GF-D8 (cell line): ENCODE measurements around the gene ARF3.

ENCODE experiments used
- DNase-seq: peaks from one replicate; lab custom pipeline; 2025; lab: John Stamatoyannopoulos, UW

The ARF3 gene

DNA sequence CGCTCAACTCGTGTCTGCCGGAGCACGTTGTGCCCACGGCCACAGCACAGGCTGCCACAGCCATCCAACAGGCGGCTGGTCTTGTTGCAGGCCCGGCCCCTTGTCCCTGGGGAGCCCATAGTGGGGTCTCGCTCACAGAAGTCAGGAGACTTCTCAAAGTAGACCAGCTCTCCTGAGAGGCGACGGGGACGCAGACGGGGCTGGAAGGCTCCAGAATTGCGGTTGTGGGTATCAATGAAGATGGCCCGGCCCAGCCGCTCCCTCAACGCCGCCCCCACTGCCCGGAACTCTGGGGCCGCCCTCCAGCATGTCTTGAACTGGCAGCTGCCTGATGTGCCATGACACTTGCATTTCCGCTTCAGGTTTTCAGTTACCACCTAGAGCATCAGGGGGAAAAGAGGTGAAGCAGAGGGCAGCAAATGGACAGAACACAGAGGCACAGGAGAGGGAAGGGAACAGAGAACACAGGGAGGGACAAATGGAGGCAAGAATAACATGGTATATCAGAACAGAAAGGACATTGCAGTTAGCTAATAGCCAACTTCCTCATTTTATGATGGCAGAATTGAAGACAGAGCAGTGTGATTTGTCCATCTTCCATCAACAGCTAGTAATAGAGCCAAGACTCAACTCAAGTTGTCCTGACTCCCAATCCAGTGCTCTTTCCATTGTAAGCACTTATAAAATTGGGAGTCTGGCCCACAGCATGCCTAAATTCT lies 9.0 kb upstream of the ARF3 start:
- DNase-seq, result no peak

DNA sequence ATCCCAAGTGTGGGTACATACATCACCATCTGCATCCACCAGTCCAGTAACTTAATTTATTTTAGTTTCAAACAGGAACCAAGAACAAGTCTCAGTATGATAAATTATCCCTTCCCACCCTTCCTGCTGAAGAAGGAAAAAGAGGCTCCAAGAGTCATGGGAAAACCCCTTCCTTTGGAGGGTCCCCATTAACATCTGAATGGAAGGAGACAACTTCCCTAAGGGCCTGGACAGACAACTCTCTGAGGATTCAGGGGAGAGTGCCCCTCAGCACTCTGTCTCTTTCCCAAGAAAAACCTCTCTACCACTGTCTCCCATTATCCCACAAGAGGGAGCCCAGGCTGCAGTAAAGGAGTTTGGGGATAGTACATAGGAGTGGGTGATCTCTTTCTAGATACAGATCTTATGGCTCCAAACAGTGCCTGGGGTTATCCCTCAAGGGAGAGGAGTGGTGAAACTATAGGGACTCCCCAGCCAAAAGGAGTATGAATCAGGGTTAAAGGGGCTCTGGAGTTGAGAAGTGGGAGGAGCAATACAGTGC lies 8.1 kb upstream of the ARF3 start:
- no peak for DNase-seq

DNA sequence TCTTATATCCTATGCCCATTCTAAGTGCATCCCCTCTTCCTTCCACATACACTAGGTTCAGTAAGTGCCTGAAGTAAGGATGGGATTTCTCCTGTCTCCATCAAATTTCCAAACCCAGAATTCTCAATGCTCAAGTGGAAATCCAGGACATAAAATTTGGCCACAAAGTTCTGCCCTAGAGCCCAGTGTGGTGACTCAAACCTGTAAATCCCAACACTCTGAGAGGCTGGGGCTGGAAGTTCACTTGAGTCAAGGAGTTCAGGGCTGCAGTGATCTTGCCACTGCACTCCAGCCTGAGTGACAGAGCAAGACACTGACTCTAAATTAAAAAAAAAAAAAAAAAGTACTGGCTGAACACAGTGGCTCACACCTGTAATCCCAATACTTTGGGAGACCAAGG lies 4.5 kb upstream of the ARF3 start:
- DNase-seq, result no peak

DNA sequence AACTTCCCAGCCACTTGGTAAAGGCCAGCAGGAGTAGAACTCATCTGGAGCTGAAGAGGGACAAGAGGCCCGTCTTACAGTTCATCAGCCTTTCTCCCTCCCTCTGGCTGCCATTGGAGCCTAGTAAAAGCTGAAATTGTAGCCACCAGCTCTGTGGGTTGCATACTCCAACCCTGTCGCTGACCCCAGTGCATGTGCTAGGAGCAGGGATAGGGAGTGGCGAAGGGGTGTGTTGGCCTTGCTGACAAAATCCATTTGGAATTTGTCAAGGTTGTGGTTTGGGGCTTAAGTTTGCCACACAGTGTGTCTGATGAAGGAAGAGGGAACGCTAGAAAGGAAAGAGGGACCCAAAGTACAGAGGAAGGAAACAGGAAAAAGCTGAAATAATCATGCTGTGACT lies 4.0 kb upstream of the ARF3 start:
- DNase-seq, result no peak

DNA sequence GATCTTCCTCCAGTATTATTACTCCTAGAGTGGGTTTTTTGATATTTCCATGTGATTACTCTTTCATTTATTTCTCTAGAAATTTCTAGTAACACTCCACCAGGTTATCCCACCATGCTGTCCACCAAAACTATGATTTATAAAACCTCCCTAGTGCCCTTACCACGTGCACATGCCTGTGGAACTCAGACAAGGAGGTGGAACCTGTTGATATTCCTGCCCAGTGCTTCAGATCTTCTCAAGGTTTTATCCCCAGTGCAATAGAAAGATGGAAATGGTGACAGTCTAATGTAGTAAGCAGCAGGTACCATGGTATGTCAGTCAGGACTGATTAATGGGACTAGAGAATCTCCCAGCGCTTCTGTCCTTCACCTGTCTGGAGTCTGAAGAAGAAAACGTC lies 3.5 kb upstream of the ARF3 start:
- DNase-seq, result no peak

DNA sequence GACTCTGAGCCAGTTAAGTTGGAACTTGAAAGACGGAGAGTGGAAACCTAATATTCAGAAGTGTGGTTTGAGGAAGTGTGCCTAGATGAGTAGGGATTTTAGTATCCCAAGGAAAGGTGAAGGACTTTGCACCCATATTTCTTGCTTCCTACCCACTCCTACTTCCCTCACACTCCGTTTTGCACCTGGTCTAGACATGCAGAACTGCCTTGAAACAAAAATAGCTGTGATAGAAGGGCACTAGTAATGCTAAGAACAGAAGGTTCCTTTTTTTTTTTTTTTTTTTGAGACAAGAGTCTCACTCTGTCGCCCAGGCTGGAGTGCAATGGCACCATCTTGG lies 732 bp upstream of the ARF3 start:
- no peak for DNase-seq

DNA sequence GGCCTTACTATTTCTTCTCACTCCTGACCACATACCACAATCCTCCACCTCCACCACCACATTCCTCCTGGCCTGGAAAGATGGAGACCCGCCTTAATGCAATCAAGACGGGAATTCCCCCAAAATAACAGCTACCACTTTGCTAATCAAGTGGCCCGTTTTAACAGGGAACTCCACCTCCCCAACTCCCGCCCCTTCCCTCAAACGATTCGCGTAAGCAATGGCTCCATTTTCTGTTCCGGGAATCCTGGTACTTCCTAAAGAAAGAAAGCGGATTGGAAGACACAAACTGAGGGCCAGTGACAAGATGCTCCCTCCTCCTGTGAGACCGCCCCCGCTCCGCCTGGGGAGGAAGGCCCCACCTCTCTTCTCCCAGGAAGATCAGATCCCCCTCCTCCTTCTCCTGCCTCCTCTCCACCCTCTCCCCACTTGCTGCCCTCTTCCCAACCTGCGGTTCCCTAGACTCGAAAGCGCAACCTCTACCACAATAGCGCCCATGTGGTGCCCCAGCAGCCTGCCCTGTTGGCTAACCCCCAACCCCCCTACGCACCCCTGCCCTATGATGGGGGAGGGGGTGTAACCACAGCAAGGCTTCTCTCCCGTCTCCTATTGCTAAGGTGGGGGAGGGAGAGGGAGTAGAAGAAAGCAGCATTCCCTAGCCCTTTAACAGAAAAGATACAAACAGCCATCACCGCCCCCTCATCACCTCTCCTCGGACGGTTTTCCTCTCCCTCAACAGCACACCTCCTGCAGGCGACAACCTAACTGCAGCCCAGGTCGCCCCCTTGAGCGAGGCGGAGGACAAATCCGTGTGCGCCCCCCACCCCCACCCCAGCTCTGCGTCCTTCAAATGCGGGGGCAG lies 777 bp downstream of the ARF3 start:
- peak; percentile 78 for DNase-seq

DNA sequence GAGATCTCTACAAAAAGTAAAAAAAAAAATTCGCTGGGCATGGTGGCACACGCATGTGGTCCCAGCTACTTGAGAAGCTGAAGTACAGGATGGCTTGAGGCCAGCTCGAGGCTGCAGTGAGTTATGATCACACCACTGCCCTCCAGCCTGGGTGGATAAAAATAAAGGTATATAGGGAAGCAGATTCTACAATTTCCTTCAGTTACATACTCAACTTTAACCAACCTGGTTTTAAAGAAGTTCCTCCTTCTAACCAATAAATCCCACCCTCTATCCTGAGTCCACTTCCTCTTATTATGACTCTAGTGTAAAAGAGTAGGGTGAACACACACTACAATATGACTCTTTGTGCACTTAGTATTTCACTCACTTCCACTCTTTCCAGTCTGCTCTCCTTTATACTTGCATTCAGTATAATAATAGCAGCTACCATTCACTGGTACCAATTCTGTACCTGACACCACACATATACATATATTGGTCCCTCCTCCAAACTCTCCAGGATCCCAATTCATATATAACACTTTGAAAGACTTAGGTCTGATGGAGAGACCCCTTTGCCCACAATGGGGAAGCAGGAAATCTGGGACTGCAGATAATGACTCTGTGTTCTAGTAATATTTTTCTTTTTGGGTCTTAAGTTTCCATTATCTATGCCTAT lies 2.3 kb downstream of the ARF3 start:
- peak; percentile 89 for DNase-seq

DNA sequence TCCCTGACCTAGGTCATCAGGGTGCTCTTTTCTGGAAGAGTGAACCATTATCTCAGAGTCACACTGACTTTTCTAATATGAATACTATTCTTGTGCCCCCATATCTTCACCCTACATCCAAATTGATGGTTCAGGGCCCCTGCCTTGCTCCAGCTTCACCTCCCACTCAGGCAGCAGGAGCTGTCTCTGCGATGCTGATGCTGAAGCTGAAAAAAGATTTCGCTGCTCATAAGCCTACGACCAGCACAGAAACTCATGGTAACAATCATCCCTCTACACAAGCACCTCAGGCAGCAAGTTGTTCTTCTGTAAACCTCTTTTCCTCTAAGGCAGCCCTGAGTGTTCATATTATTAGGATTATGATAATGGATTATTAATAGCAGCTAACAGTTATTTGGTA lies 3.2 kb downstream of the ARF3 start:
- no peak for DNase-seq

DNA sequence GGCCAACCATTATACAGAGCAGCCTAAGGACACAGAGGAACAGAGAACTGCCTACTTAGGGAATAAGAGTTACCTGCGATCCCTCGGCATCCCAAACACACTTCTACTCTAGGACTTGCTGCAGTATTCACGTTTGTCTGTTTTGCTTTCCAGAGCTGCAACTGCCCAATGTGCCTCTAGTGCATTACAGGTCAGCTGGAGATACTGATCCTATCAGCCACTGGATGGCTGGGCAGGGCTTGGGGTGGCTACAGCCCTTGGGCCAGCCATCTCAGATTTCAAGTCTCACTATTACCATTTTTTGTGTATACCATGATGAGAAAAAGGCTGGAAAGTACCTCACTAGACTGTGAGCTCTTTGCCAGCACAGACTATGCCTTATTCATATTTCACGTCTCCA lies 4.6 kb downstream of the ARF3 start:
- DNase-seq, result no peak

DNA sequence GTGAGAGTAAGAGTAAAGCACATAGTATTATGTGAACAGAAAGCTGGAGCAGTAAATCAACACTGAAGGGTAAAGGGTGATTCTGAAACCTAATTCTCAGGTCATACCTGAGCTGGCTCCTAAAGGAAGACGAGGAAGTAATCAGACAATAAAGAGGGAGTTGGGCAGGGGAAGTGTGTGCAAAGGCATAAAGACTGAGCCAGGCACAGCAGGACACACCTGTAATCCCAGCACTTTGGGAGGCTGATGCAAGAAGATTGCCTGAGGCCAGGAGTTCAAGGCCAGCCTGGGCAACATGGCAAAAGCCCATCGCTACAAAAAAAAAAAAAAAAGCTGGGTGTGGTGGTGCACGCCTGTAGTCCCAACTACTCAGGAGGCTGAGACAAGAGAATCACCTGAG lies 9.6 kb downstream of the ARF3 start:
- no peak for DNase-seq

DNA sequence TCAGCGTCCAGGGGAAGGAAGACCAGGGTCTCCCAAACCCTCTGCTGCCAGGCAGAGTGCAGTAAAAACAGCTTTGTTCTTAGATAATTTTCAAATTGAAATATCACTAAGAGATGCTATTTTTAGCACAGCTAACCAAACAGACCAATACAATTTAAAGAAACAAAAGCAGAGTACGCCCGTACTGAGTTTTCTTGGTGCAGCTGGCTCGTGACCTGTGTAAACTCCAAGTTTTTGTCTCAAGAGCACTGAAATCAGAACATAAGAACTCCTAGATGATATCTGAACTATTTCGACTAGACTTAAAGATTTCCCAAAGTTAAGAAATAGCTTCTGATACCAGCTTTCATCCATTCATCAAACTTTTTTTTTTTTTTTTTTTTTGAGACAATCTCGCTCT lies 10.3 kb downstream of the ARF3 start:
- no peak for DNase-seq

DNA sequence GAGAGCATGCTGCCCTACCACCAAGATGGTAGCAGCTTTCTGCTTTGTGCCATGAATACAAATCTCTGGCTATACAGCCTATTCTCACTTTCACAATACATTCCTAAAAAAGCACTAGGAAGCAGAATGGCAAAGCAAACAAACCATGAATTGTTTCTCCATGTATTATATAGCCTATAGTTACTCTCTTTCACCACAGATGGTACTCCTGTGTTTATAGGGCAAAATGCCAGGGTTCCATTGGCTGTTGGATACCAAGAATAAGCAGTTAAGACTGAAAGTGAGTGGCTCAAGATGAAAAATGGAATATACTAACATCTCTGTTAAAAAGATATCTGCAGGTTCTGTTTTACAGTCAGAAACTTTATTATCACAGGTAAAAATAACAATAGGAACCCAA lies 11.1 kb downstream of the ARF3 start:
- no peak for DNase-seq

DNA sequence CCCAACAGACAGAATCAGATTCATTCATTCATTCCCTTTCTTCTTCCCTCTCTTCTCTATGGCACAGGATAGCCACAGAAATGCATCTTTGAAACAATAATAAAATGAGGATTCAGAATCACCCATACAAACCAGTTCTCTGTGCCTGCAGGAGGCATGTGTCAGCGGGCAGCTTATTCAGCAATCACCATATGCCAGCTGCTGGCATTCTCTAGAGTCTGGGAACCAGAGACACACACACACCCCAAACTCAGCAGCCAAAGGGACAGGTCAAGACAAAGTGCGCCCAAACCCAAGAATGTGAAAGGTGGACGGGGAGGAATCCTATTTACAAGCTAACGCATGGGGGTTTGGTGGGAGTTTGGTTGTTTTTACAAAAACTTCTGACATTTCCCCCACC lies 14.1 kb downstream of the ARF3 start:
- DNase-seq, result no peak

DNA sequence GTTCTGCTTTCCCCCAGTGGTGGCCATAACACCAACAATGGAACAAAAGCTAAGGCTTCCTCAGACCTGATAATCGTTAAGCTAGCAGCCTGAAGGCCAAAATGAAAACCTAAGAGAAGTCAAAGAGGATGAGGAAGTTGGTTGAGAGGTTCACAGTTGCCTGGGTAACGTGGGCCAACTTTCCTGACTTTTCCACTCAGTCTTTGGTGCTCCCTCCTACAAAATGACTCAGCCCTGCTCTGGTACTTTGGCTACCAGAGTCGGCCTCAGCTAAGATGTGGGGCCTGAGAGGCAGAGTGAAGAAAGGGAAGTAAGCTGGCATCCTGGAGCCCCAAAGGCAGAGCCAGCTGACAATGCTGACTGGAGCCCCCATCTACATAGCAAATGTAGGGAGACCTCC lies 17.1 kb downstream of the ARF3 start:
- DNase-seq, result peak; percentile 53

DNA sequence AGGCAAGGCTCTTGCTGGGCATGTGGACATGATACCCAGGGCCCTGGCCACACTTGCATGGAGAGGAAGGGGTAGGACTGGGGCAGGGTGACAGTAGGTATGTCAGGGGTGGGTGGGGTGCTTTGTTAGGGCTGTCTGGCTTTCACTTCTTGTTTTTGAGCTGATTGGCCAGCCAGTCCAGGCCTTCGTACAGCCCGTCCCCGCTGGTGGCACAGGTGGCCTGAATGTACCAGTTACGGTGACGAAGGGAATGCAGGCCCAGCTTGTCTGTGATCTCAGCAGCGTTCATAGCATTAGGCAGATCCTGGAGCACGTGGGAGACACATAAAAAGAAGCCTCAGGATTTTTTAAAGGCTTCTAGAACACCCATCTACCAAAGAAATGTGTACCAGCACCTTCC lies 18.5 kb downstream of the ARF3 start:
- no peak for DNase-seq

DNA sequence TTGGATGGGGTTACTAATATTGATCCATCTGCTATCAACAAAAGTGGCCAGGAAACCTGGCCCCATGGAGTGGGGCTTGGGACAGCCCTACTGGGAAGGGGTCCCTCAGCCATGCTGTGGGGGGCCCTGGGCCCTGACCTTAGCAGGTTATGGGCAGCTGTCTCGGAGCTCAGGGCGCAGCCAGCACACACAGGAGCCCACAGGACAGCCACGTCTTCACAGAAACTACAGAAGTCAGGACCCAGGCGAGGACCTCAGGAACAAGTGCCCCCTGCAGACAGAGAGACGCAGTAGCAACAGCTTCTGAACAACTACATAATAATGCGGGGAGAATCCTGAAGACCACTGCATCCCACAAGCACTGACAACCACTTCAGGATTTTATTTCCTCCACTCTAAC lies 20.1 kb downstream of the ARF3 start:
- DNase-seq, result no peak

DNA sequence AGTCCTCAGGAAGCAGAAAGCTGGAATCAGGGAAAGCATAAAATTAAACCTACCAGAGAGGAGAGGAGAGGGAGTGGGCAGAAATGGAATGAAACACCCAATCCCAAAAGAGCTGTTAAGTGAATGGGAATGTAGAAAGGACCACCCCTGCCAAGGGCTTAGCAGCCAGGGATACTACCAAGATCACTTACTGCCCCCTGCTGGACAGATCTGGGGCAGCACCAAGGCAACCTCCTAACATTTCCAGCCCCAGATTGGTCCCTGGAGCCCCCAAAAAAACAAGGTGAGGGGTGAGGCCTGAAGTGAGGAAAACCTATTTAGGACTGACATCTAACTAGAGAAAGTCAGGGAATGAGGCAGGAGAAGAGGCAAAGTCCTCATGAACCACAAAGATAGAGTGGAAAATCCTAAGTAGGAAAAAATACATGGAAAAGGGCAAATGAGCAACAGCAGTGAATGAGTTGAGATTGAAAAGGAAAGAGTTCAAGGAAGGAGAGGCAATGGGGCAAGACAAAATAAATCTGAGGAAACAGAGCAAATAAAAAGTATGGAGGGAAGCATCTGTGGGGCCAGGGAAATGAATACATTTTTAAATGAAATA lies 20.8 kb downstream of the ARF3 start:
- DNase-seq, result no peak

DNA sequence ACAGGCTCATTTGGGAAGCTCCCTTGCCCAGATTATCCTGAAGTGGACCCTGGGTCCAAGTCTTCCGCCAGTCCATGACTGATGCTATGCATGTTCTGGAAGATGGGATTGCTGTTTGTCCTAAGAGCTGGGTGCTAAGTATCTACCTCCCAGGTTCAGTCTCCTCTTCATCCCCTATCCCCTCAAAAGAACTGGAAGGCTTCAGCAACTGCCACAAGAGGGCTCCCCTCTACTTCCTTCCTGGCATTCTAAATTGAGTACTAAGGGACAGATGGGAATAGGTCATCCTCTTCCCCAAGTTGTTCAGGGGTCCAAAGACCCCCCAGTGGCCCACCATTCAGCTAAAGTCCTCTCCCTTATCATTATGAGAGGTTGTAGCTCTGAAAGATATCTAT lies 23.0 kb downstream of the ARF3 start:
- no peak for DNase-seq

DNA sequence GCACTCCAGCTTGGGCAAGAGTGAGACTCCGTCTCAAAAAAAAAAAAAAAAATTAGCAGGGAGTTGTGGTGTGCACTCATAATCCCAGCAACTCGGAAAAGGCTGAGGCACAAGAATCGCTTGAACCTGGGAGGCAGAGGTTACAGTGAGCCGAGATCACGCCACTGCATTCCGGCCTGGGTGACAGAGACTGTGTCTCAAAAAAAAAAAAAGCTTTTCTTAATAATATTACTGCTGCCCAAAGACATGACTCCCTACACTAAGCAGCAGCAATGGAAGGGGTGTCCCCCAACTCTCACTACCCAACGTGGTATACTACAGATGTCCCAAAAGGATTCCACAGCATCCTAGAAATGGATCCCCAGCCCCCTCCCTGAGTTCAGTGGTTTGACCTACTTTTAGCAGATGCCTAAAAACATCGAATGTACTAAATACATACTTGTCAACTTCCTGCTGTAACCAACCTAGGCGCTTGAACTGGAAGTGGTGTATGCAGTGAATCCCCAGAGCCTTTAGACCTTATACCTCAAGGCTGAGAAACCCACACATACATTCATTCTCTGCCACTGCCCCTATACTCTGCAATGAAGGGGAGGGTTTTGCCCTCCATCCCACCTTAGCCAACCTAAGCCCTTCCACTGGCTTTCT lies 23.5 kb downstream of the ARF3 start:
- DNase-seq, result no peak

DNA sequence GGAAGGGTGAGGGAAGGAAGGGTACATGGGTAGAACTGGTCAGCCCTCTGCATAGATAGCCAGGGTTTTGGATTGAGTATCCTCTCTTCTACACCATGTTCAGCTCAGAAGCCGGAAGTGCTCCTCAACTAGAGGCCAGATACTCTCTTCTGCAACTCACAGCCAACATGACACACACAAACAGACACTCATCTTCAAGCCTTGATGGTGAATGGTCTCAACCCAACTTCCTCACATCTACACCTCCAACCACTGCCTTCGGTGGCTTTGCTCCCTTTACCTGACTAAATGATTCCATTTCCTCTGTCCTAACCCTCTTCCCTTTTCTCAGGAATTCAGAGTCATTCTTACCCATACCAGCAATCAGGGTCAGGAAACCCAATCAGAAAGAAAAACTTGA lies 24.4 kb downstream of the ARF3 start:
- no peak for DNase-seq

DNA sequence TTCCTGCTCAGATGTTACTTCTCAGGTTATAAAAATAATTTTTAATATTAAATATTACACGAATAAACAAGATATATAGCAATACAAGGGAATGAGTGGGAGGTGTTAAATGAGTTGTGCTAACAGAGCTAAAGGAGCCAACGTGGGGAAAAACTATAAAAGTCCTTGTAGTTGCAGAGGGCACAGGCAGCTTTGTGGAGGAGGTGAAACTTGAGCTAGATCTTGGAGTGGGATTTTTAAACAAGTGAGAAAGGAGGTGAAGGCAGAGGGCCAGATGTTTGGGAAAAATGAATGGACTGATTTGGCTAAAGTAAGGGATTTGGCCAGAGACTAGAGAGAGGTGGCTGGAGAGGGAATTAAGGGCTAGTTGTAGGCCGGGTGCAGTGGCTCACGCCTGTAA lies 26.8 kb downstream of the ARF3 start:
- DNase-seq, result no peak
